IMR-90 (cell line): ENCODE results near the gene SRRM4. TPM values are rescaled to one million over a fixed set of nuclear protein-coding genes. Genes with fewer than 3 reads are reported as not detected.

Experiments
- ATAC-seq: fragments of 200-7000 bp; cut with Tn5 transposase; 2 replicates; pipeline ENCODE4 v1.9.1; 2020; ENCODE audit warnings: low read depth, mild to moderate bottlenecking, moderate library complexity
- BruUV-seq: library from RNA; stranded (reverse); fragments of 400-500 nt; replicated peaks from 2 replicates; lab custom pipeline; 2021; lab: Mats Ljungman, UMichigan
- CTCF ChIA-PET: fragments of 300-600 bp; formaldehyde crosslinking; extraction: SDS; loops from one replicate; lab custom pipeline; 2021; ENCODE audit warnings: antibody characterized with exemption; lab: Yijun Ruan, JAX
- POLR2A ChIA-PET: fragments of 300-600 bp; sonication (Branson Sonifier 250); formaldehyde crosslinking; loops from one replicate; lab custom pipeline; 2022; ENCODE audit warnings: antibody characterized with exemption; ENCODE audit not compliant: unreplicated experiment; lab: Charles Lee
- DNase-seq: peaks from one replicate; pipeline ENCODE4 v3.0.0; 2013
- H2AFZ ChIP-seq: replicated peaks from 2 replicates; pipeline ENCODE3; 2013; ENCODE audit warnings: low read length, mild to moderate bottlenecking; ENCODE audit not compliant: poor library complexity
- H2AK5ac ChIP-seq: 2 replicates; pipeline ENCODE4 v1.6.1; 2013; ENCODE audit warnings: low read depth, low read length, inconsistent platforms
- H2AK9ac ChIP-seq: replicated peaks from 2 replicates; pipeline ENCODE3; 2013; ENCODE audit warnings: mild to moderate bottlenecking, low read depth, low read length, moderate library complexity; ENCODE audit not compliant: poor library complexity
- H2BK120ac ChIP-seq: 2 replicates; pipeline ENCODE4 v1.6.1; 2013; ENCODE audit warnings: low read depth, low read length, inconsistent platforms
- H2BK15ac ChIP-seq: 3 replicates; pipeline ENCODE4 v1.6.1; 2013; ENCODE audit warnings: low read depth, low read length, inconsistent platforms
- H2BK20ac ChIP-seq: 2 replicates; pipeline ENCODE4 v1.6.1; 2013; ENCODE audit warnings: low read depth, mild to moderate bottlenecking, inconsistent platforms, low read length, moderate library complexity
- H2BK5ac ChIP-seq: 2 replicates; pipeline ENCODE4 v1.6.1; 2013; ENCODE audit warnings: mild to moderate bottlenecking, low read depth, low read length, inconsistent platforms; ENCODE audit not compliant: poor library complexity, severe bottlenecking
- H3K14ac ChIP-seq: replicated peaks from 2 replicates; pipeline ENCODE4 v1.6.1; 2013; ENCODE audit warnings: low read depth, low read length, inconsistent platforms
- H3K18ac ChIP-seq: 2 replicates; pipeline ENCODE4 v1.6.1; 2013; ENCODE audit warnings: low read depth, low read length, control low read depth
- H3K23ac ChIP-seq: 2 replicates; pipeline ENCODE4 v1.6.1; 2013; ENCODE audit warnings: low read depth, low read length, inconsistent platforms
- H3K27ac ChIP-seq: 2 replicates; pipeline ENCODE4 v1.5.1; 2013; ENCODE audit warnings: mild to moderate bottlenecking, control low read depth, low read length; ENCODE audit not compliant: insufficient read depth
- H3K27me3 ChIP-seq: 2 replicates; pipeline ENCODE4 v1.6.1; 2013; ENCODE audit warnings: low read length; ENCODE audit not compliant: control insufficient read depth, insufficient read depth
- H3K36me3 ChIP-seq: 2 replicates; pipeline ENCODE4 v1.6.1; 2013; ENCODE audit warnings: low read length, mixed read lengths; ENCODE audit not compliant: control insufficient read depth, insufficient read depth
- H3K4ac ChIP-seq: 2 replicates; pipeline ENCODE4 v1.6.1; 2013; ENCODE audit warnings: low read depth, low read length, inconsistent platforms
- H3K4me1 ChIP-seq: 2 replicates; pipeline ENCODE4 v1.6.1; 2013; ENCODE audit warnings: low read length, mixed read lengths; ENCODE audit not compliant: control insufficient read depth, insufficient read depth
- H3K4me2 ChIP-seq: 2 replicates; pipeline ENCODE4 v1.6.1; 2013; ENCODE audit warnings: low read depth, mild to moderate bottlenecking, control low read depth, low read length, moderate library complexity
- H3K4me3 ChIP-seq: 2 replicates; pipeline ENCODE4 v1.5.1; 2013; ENCODE audit warnings: low read depth, mild to moderate bottlenecking, control low read depth, low read length, moderate library complexity; ENCODE audit not compliant: insufficient read depth
- H3K56ac ChIP-seq: 2 replicates; pipeline ENCODE4 v1.6.1; 2013; ENCODE audit warnings: low read length, inconsistent platforms; ENCODE audit not compliant: insufficient read depth; ENCODE audit errors: extremely low read depth
- H3K79me1 ChIP-seq, 2 experiments: 2 replicates each; pipeline ENCODE4 v1.6.1; 2013; ENCODE audit warnings: low read length in 2 of 2, inconsistent platforms in 1 of 2, low read depth in 1 of 2
- H3K9ac ChIP-seq: 2 replicates; pipeline ENCODE4 v1.6.1; 2013; ENCODE audit warnings: low read depth, low read length, control low read depth
- H3K9me1 ChIP-seq: 2 replicates; pipeline ENCODE4 v1.6.1; 2013; ENCODE audit warnings: low read length, inconsistent platforms; ENCODE audit not compliant: insufficient read depth
- H3K9me3 ChIP-seq: 2 replicates; pipeline ENCODE4 v1.6.1; 2013; ENCODE audit warnings: low read length; ENCODE audit not compliant: control insufficient read depth, insufficient read depth
- H4K20me1 ChIP-seq: 2 replicates; pipeline ENCODE4 v1.6.1; 2013; ENCODE audit warnings: low read length, inconsistent platforms; ENCODE audit not compliant: insufficient read depth
- H4K5ac ChIP-seq: 2 replicates; pipeline ENCODE4 v1.6.1; 2013; ENCODE audit warnings: mild to moderate bottlenecking, low read depth, low read length, control low read depth
- H4K8ac ChIP-seq, 2 experiments: 2 replicates each; pipeline ENCODE4 v1.6.1; 2013; ENCODE audit warnings: low read depth in 2 of 2, low read length in 2 of 2, control low read depth in 1 of 2, inconsistent platforms in 1 of 2
- H4K91ac ChIP-seq: 2 replicates; pipeline ENCODE4 v1.6.1; 2013; ENCODE audit warnings: low read depth, low read length, inconsistent platforms; ENCODE audit not compliant: insufficient read depth
- CEBPB ChIP-seq: IDR thresholded peaks from 2 replicates; pipeline ENCODE4 v1.6.1; 2012; ENCODE audit warnings: low read depth, low read length, improper control_type of control experiment
- MAFK ChIP-seq: IDR thresholded peaks from 2 replicates; pipeline ENCODE4 v1.6.1; 2012; ENCODE audit warnings: low read depth, low read length, improper control_type of control experiment
- RFX5 ChIP-seq: IDR thresholded peaks from 2 replicates; pipeline ENCODE4 v1.8.0; 2012; ENCODE audit warnings: low read depth, mild to moderate bottlenecking, low read length, moderate library complexity
- SMC3 ChIP-seq: fragments of 150-350 bp; IDR thresholded peaks from 2 replicates; pipeline ENCODE4 v1.6.1; 2016; ENCODE audit warnings: low read depth, mild to moderate bottlenecking, antibody characterized with exemption, low read length, moderate library complexity
- WGBS, 2 experiments: methylation state at CpG; one replicate each; pipeline versions ENCODE4 v1.1.5 to v1.1.7; 2013; ENCODE audit warnings: missing lambda C conversion rate in 2 of 2; ENCODE audit not compliant: insufficient read length in 1 of 2; ENCODE audit errors: extremely low coverage in 2 of 2; 5-methylcytosine and 5-hydroxymethylcytosine counted together
- dilution Hi-C: fragments of 300-500 bp; cut with HindIII; formaldehyde crosslinking; loops from one replicate; pipeline ENCODE4 v1.14.3; 2018; ENCODE audit warnings: low sequenced_read_pairs; ENCODE audit not compliant: unreplicated experiment
- in situ Hi-C: fragments of 300-500 bp; cut with MboI; formaldehyde crosslinking; loops from 3 replicates; pipeline ENCODE4 v1.14.3; 2019; ENCODE audit warnings: low sequenced_read_pairs, inconsistent platforms, mixed read lengths
- intact Hi-C: fragments of 100-400 bp; cut with micrococcal nuclease; formaldehyde crosslinking; loops from 2 replicates; pipeline ENCODE4 v1.10.0; 2022
- polyA plus RNA-seq, 3 experiments: library from polyadenylated mRNA; depleted of rRNA; stranded (reverse); fragments of >200 nt; gene quantifications; 2 replicates each; pipeline ENCODE4 v1.2.3, GENCODE V29; 2012; ENCODE audit warnings: low replicate concordance in 1 of 3
- total RNA-seq: library from RNA; depleted of rRNA; stranded (reverse); fragments of >200 nt; gene quantifications from 2 replicates; pipeline ENCODE4 v1.2.3, GENCODE V29; 2012
- TF ChIP-seq, protein P1 (sequence below): fragments of 150-350 bp; IDR thresholded peaks from 2 replicates; pipeline ENCODE4 v1.6.1; 2016; ENCODE audit warnings: low read depth, mild to moderate bottlenecking, low read length, moderate library complexity, borderline replicate concordance
- TF ChIP-seq, protein P2 (sequence below): fragments of 150-350 bp; IDR thresholded peaks from 2 replicates; pipeline ENCODE4 v1.6.1; 2017; ENCODE audit warnings: mild to moderate bottlenecking, antibody characterized with exemption, low read length, low read depth

The SRRM4 gene
- total and polyA plus RNA-seq, 2 of the 4 experiments (the other 2 are of a cell fraction): not detected

DNA sequence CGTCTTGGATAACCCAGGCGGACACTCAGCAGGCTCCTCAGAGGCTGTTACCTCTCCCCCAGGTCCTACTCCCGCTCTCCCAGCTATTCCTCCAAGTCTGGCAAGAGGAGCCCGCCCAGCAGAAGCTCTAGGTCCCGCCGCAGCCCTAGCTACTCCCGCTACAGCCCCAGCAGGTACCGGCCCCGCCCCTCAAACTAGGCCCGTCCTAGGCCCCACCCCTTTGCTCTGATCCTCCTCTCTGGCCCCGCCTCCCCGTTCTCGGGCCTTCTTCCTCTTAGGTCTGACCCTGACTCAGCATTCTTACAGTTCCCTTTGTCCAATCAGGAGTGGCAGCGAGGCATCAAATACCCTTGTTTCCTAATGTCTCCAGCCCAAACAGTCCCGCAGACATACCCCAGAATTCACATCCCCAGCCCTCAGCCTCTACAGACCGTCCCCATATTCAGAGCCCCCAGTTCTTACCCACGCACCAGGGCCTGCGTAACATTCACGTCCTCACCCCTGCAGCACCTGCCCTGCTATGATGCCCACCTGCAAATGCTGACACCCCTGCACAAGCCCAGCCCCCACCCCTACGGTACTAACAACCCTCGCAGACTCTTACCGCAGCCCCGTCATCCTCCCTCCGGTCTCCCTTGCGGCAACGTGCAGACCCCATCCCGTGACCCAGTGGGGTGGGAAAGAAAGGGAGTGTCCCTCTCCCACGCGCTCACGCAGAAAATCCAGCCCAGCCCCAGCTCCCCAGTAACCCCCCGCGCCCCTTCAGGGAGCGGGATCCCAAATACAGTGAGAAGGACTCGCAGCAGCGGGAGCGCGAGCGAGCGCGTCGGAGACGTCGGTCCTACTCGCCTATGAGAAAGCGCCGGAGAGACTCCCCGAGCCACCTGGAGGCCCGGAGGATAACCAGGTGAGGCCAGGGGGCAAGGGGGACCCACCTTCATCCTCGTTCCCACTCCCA is 172.4 kb downstream of the SRRM4 start:
- Histone ChIP-seq H3K36me3 (no peaks in the 10 kb centered on the region), H3K18ac (no peak overlapping the region), H3K79me1 (no peaks in the 10 kb centered on the region), H4K8ac (no peak overlapping the region), H3K4me3 (no peak overlapping the region), H3K9me1 (no peaks in the 10 kb centered on the region), H4K91ac (no peak overlapping the region), H3K4me2 (no peak overlapping the region), H3K4me1 (no peaks in the 10 kb centered on the region), H3K9ac (no peak overlapping the region), H3K56ac (no peak overlapping the region), H3K4ac (no peak overlapping the region), H3K27me3 (no peaks in the 10 kb centered on the region), H3K23ac (no peak overlapping the region), H4K20me1 (no peaks in the 10 kb centered on the region), H2BK5ac (no peak overlapping the region), H2AK9ac (no peak overlapping the region), H2BK15ac (no peak overlapping the region), H4K5ac (no peak overlapping the region), H3K14ac (no peak overlapping the region), H3K27ac (no peak overlapping the region), H2BK20ac (no peak overlapping the region), H2AFZ (peak overlapping the region; percentile 64), H2BK120ac (no peak overlapping the region), H3K9me3 (0 out of 2 replicates have a peak, but pooled peaks cover 2% of the 10 kb centered on the region), H2AK5ac (no peak overlapping the region)
- no TSS peak for BruUV-seq
- dilution Hi-C loops: no loop called here
- in situ Hi-C loops: no loop called here
- ChIA-PET CTCF (no interaction called here), POLR2A (no interaction called here)
- intact Hi-C loops: no loop called here
- TF ChIP-seq, protein P1, sequence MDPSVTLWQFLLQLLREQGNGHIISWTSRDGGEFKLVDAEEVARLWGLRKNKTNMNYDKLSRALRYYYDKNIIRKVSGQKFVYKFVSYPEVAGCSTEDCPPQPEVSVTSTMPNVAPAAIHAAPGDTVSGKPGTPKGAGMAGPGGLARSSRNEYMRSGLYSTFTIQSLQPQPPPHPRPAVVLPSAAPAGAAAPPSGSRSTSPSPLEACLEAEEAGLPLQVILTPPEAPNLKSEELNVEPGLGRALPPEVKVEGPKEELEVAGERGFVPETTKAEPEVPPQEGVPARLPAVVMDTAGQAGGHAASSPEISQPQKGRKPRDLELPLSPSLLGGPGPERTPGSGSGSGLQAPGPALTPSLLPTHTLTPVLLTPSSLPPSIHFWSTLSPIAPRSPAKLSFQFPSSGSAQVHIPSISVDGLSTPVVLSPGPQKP: no peak
- TF ChIP-seq SMC3 (no peak), CEBPB (no peak), RFX5 (no peak), MAFK (peak; percentile 75)
- TF ChIP-seq, protein P2, sequence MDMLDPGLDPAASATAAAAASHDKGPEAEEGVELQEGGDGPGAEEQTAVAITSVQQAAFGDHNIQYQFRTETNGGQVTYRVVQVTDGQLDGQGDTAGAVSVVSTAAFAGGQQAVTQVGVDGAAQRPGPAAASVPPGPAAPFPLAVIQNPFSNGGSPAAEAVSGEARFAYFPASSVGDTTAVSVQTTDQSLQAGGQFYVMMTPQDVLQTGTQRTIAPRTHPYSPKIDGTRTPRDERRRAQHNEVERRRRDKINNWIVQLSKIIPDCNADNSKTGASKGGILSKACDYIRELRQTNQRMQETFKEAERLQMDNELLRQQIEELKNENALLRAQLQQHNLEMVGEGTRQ: no peak
- 4% methylated on average over 9 of the region's 49 CpGs; no CpG with 5 or more reads in 1 of the 2 experiments for WGBS, 2 experiments
- ATAC-seq (peak; percentile 71), DNase-seq (peak; percentile 17)
